WTC11 (cell line): Measurements from ENCODE around the gene LRRC32. TPM values are rescaled to one million over a fixed set of nuclear protein-coding genes. Genes with fewer than 3 reads are reported as not detected.
A peak's percentile ranks its signal among the peaks of the same experiment; 100 is the strongest.

ENCODE experiments used
- ATAC-seq: fragments of 200-7000 bp; cut with Tn5 transposase; 2 replicates; pipeline ENCODE4 v1.10.0; 2021; ENCODE audit warnings: mild to moderate bottlenecking, moderate library complexity
- CTCF ChIA-PET: fragments of 300-600 bp; sonication (Branson Sonifier 250); formaldehyde crosslinking; loops from one replicate; lab custom pipeline; 2021; ENCODE audit warnings: antibody characterized with exemption; lab: Charles Lee
- POLR2A ChIA-PET: fragments of 350-600 bp; sonication (Branson Sonifier 250); formaldehyde crosslinking; loops from one replicate; lab custom pipeline; 2021; ENCODE audit warnings: antibody characterized with exemption; lab: Charles Lee
- DNase-seq: peaks from one replicate; pipeline ENCODE4 v3.0.0; 2021; ENCODE audit warnings: low spot score
- H3K27ac Mint-ChIP-seq: 2 replicates; pipeline ENCODE4 v1.8.0; 2021; ENCODE audit warnings: mixed read lengths
- H3K27me3 Mint-ChIP-seq: 2 replicates; pipeline ENCODE4 v1.8.0; 2021; ENCODE audit warnings: low read depth, mild to moderate bottlenecking, moderate library complexity, mixed read lengths
- H3K36me3 Mint-ChIP-seq: 2 replicates; pipeline ENCODE4 v1.8.0; 2021; ENCODE audit warnings: mixed read lengths
- H3K4me1 Mint-ChIP-seq: 2 replicates; pipeline ENCODE4 v1.8.0; 2022; ENCODE audit warnings: mixed read lengths
- H3K4me3 Mint-ChIP-seq: 2 replicates; pipeline ENCODE4 v1.8.0; 2021; ENCODE audit warnings: mild to moderate bottlenecking, moderate library complexity, mixed read lengths
- H3K9me3 Mint-ChIP-seq: 2 replicates; pipeline ENCODE4 v1.8.0; 2021; ENCODE audit warnings: mixed read lengths
- AFF4 ChIP-seq: sonication (generic); formaldehyde crosslinking; IDR thresholded peaks from 2 replicates; pipeline ENCODE4 v1.8.1; 2023; ENCODE audit warnings: mild to moderate bottlenecking, missing genetic modification reagents, borderline replicate concordance
- E2F4 ChIP-seq: sonication (generic); formaldehyde crosslinking; IDR thresholded peaks from 2 replicates; pipeline ENCODE4 v1.8.1; 2022; ENCODE audit warnings: low read depth, mild to moderate bottlenecking, moderate library complexity, missing genetic modification reagents, borderline replicate concordance
- GRHL2 ChIP-seq: fragments of 250-450 bp; sonication (Bioruptor Pico); IDR thresholded peaks from 2 replicates; pipeline ENCODE4 v1.8.0; 2022; ENCODE audit warnings: mild to moderate bottlenecking, moderate library complexity; ENCODE audit not compliant: insufficient replicate concordance, severe bottlenecking
- NR3C1 ChIP-seq: sonication (generic); formaldehyde crosslinking; conservative IDR thresholded peaks from 2 replicates; pipeline ENCODE4 v1.8.1; 2023; ENCODE audit warnings: low read depth, mild to moderate bottlenecking, missing genetic modification reagents
- SOX15 ChIP-seq: fragments of 250-450 bp; sonication (Bioruptor Pico); IDR thresholded peaks from 2 replicates; pipeline ENCODE4 v1.9.0; 2021; ENCODE audit warnings: mild to moderate bottlenecking
- SP1 ChIP-seq: sonication (generic); formaldehyde crosslinking; conservative IDR thresholded peaks from 2 replicates; pipeline ENCODE4 v1.8.1; 2022; ENCODE audit warnings: missing genetic modification reagents
- TEAD1 ChIP-seq: sonication (generic); formaldehyde crosslinking; IDR thresholded peaks from 2 replicates; pipeline ENCODE4 v1.8.0; 2022; ENCODE audit warnings: mild to moderate bottlenecking, missing genetic modification reagents
- USF1 ChIP-seq: sonication (generic); formaldehyde crosslinking; IDR thresholded peaks from 2 replicates; pipeline ENCODE4 v1.8.0; 2022; ENCODE audit warnings: mild to moderate bottlenecking, missing genetic modification reagents
- ZNF423 ChIP-seq: fragments of 250-450 bp; sonication (Bioruptor Pico); IDR thresholded peaks from 2 replicates; pipeline ENCODE4 v2.1.2; 2022; ENCODE audit warnings: mild to moderate bottlenecking, moderate library complexity
- ZNF425 ChIP-seq: fragments of 250-450 bp; sonication (Bioruptor Pico); conservative IDR thresholded peaks from 2 replicates; pipeline ENCODE4 v1.9.0; 2021; ENCODE audit warnings: mild to moderate bottlenecking
- total RNA-seq: library from RNA; stranded (reverse); gene quantifications from 3 replicates; pipeline ENCODE4 v1.2.3, GENCODE V29; 2021
- TF ChIP-seq, protein P1 (sequence below): sonication (generic); formaldehyde crosslinking; IDR thresholded peaks from 2 replicates; pipeline ENCODE4 v1.8.1; 2023; ENCODE audit warnings: mild to moderate bottlenecking, moderate library complexity, missing genetic modification reagents

Gene LRRC32
- total RNA-seq, 1 experiment from 2014 or later: 0.74 TPM

- no peak for TF ChIP-seq E2F4
- no peak for TF ChIP-seq USF1 (CRISPR knock-in tag)
- no peak for TF ChIP-seq TEAD1 (CRISPR knock-in tag)
- no peak for TF ChIP-seq GRHL2 (CRISPR knock-in tag)
These were observed 3.2 kb downstream of the LRRC32 start (continued) for GRCh38 chr11:76667271-76667818.

GRCh38 chr11:76666830-76667229 lies 3.7 kb downstream of the LRRC32 start:
- no peaks in the 10 kb centered on the region for H3K36me3 Mint-ChIP-seq
- no peak overlapping the region for H3K27ac Mint-ChIP-seq
- no peak overlapping the region for H3K4me3 Mint-ChIP-seq
- TF ChIP-seq ZNF423 (CRISPR knock-in tag): no peak
- TF ChIP-seq NR3C1 (CRISPR knock-in tag): no peak
- TF ChIP-seq TEAD1 (CRISPR knock-in tag): no peak
- no peak for TF ChIP-seq SOX15 (CRISPR knock-in tag)
- TF ChIP-seq SP1 (CRISPR knock-in tag): no peak
- DNase-seq: no peak
- no peak for ATAC-seq
- ChIA-PET CTCF (interaction anchor here (2.3 kb wide), 1 partner anchor 55 kb away, joined by 7 read pairs; no protein-coding TSS in a partner anchor), POLR2A (no interaction called here)
- peaks cover 22% of the 10 kb centered on the region for H3K4me1 Mint-ChIP-seq
- no peaks in the 10 kb centered on the region for H3K9me3 Mint-ChIP-seq
- H3K27me3 Mint-ChIP-seq: peaks cover 22% of the 10 kb centered on the region

DNA sequence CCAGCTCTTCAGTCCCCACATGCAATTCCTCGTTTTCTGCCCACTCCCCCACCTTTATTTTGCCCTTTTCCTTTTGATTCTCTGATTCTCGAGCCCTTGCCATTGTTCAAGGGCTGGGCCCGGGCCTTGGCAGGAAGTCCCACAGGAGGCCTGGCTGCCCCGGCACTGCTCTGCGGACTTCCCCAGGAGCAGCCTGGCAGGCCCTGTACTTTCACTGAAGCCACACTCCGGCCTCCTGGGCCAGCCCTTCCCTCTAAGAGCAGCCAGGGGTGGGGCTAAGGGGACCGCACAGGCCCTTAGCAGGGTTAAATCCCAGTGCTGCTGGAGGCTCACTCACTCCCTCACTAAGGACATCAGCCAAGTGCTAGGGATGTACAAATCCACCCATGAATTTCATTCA lies 4.1 kb downstream of the LRRC32 start:
- no peak for DNase-seq
- H3K27ac Mint-ChIP-seq: no peak overlapping the region
- peaks cover 21% of the 10 kb centered on the region for H3K4me1 Mint-ChIP-seq
- TF ChIP-seq, protein P1, sequence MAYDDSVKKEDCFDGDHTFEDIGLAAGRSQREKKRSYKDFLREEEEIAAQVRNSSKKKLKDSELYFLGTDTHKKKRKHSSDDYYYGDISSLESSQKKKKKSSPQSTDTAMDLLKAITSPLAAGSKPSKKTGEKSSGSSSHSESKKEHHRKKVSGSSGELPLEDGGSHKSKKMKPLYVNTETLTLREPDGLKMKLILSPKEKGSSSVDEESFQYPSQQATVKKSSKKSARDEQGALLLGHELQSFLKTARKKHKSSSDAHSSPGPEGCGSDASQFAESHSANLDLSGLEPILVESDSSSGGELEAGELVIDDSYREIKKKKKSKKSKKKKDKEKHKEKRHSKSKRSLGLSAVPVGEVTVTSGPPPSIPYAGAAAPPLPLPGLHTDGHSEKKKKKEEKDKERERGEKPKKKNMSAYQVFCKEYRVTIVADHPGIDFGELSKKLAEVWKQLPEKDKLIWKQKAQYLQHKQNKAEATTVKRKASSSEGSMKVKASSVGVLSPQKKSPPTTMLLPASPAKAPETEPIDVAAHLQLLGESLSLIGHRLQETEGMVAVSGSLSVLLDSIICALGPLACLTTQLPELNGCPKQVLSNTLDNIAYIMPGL (CRISPR knock-in tag): no peak
- TF ChIP-seq E2F4 (no peak), ZNF425 (CRISPR knock-in tag) (no peak), AFF4 (no peak), USF1 (CRISPR knock-in tag) (no peak)
- TF ChIP-seq, all 79 proteins: peak for 0
- Mint-ChIP-seq H3K27me3 (peaks cover 17% of the 10 kb centered on the region), H3K36me3 (no peaks in the 10 kb centered on the region), H3K9me3 (no peaks in the 10 kb centered on the region), H3K4me3 (no peak overlapping the region)
- peak; percentile 54 for ATAC-seq
- CTCF ChIA-PET: interaction anchor here (1.4 kb wide), 1 partner anchor 68 kb away, joined by 3 read pairs; no protein-coding TSS in a partner anchor
- POLR2A ChIA-PET: no interaction called here
